Measurements from ENCODE around the gene FLRT1.

FLRT1 gene

DNA sequence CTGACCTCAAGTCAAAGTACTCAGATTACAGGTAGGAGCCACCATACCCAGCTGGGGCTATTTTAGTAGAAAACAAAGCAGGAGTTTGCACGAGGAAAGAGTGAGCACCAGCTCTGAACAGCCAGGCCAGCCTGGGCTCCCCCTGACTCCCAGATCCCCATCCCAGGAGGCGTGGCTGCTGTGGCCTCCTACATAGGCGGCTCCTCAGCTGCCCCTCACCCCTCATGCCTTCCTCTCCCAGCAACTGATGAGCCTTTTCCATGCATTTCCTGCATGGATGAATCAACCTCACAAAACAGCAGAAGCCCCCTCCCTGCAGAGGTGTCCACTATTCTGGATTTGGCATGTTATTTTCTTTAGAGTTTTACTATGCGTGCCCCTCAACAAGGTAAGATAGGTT lies 10.5 kb upstream of the FLRT1 start:
- Histone ChIP-seq H3K36me3 (ENCODE audit: control insufficient read depth, insufficient read depth, low read length) (no peaks in the 10 kb centered on the region), H3K27ac (ENCODE audit: low read length) (no peak overlapping the region), H3K4me3 (ENCODE audit: low read length) (no peak overlapping the region), H3K4me1 (ENCODE audit: control insufficient read depth, insufficient read depth, low read length) (peaks cover 29% of the 10 kb centered on the region), H3K9me3 (ENCODE audit: control insufficient read depth, insufficient read depth, low read length) (no peaks in the 10 kb centered on the region), H3K27me3 (ENCODE audit: control insufficient read depth, insufficient read depth, low read length) (no peaks in the 10 kb centered on the region; the same call in 1 of the 2 replicates)
- no CpG with 5 or more reads among the region's 4 CpGs for WGBS (ENCODE audit: insufficient coverage, insufficient read length)
- no peak for DNase-seq (ENCODE audit: low read depth, low spot score)

- Histone ChIP-seq H3K27me3 (ENCODE audit: control insufficient read depth, insufficient read depth, low read length) (peaks cover 2% of the 10 kb centered on the region; the same call in 1 of the 2 replicates), H3K27ac (ENCODE audit: low read length) (no peak overlapping the region), H3K9me3 (ENCODE audit: control insufficient read depth, insufficient read depth, low read length) (no peaks in the 10 kb centered on the region), H3K4me3 (ENCODE audit: low read length) (no peak overlapping the region), H3K36me3 (ENCODE audit: control insufficient read depth, insufficient read depth, low read length) (no peaks in the 10 kb centered on the region), H3K4me1 (ENCODE audit: control insufficient read depth, insufficient read depth, low read length) (peaks cover 22% of the 10 kb centered on the region)
- DNase-seq (ENCODE audit: low read depth, low spot score), result no peak
- no CpG with 5 or more reads among the region's 7 CpGs for WGBS (ENCODE audit: insufficient coverage, insufficient read length)
Observed at GRCh38 chr11:64026575-64027205, 9.0 kb upstream of the FLRT1 start.

DNA sequence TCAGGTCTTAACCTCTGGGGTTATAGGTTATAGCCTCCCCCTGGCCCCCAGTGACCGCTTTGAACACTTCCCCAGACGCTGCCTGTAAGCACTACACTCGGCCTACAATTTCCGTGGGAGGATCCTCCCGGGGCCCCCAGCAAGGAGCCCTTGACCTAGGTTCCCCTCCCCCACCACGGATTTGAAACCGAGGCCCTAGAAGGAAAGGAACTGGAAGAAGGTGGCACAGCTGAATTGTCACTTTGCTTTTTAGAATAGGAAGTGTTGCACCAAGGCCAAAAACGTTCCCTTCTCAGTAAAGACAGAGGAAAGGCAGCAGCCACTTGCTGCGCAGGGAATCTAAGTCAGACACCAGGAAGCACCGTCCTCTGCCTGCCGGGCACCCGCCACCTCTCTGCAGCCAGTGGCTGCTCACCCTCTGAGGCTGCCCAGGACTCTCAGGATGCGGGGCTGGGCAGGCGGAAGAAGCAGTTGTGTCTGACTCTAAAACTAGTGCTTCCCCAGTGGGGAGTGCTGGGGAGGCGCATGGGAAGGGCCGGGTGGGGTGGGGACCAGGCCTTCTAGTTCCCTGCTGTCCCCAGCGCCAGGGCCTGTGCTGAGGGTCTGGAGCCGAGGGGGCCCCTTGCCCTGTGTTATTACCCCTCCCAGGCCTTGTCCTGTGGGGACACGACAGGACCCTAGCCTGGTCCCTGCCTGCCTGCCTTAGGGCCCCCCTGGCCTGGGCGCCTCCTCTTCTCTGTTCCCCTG lies 7.9 kb upstream of the FLRT1 start:
- DNase-seq (ENCODE audit: low read depth, low spot score), result no peak
- H3K4me3 ChIP-seq (ENCODE audit: low read length), result no peak overlapping the region
- H3K36me3 ChIP-seq (ENCODE audit: control insufficient read depth, insufficient read depth, low read length), result no peaks in the 10 kb centered on the region
- H3K27me3 ChIP-seq (ENCODE audit: control insufficient read depth, insufficient read depth, low read length), result peaks cover 10% of the 10 kb centered on the region; the same call in 1 of the 2 replicates
- no peaks in the 10 kb centered on the region for H3K9me3 ChIP-seq (ENCODE audit: control insufficient read depth, insufficient read depth, low read length)
- H3K27ac ChIP-seq (ENCODE audit: low read length), result no peak overlapping the region
- peaks cover 22% of the 10 kb centered on the region for H3K4me1 ChIP-seq (ENCODE audit: control insufficient read depth, insufficient read depth, low read length)
- WGBS (ENCODE audit: insufficient coverage, insufficient read length), result no CpG with 5 or more reads among the region's 20 CpGs

DNA sequence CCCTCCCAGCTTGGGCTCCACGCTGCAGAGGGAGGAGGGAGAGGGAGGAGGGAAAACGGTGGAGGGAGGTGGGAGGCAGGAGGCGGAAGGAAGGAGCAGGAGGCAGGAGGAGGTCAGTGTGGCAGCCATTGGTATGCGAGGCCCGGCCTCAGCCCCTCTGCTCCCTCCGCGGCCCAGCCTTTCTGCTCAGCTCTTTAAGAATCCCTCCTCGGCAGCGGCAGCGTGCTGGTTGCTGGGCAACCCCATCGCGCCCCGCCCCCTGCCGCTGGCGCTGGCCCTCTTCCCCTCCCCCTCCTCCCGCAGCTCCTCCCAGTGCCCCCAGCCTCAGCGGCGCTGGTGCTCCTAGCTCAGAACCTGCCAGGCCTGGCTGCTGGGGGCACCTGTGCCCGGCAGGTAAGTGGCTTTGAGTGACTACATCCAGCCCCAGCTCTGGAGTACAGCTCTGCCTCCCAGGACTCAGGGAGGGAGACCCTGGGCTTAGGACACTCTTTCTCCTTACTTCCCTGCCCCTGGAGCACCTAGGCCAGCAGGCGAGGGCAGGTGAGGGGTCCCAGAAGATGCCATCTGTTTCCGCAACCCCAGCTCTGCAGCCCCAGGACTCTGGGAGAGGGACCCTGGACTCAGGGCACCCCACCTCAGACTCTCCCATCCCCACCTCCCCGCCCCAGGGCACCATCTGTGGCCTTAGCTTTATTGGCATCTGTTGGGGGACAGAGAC lies 7.2 kb upstream of the FLRT1 start:
- Histone ChIP-seq H3K36me3 (ENCODE audit: control insufficient read depth, insufficient read depth, low read length) (no peaks in the 10 kb centered on the region), H3K4me3 (ENCODE audit: low read length) (no peak overlapping the region), H3K27me3 (ENCODE audit: control insufficient read depth, insufficient read depth, low read length) (peaks cover 12% of the 10 kb centered on the region; the same call in 1 of the 2 replicates), H3K9me3 (ENCODE audit: control insufficient read depth, insufficient read depth, low read length) (no peaks in the 10 kb centered on the region), H3K27ac (ENCODE audit: low read length) (no peak overlapping the region), H3K4me1 (ENCODE audit: control insufficient read depth, insufficient read depth, low read length) (peaks cover 22% of the 10 kb centered on the region)
- peak; percentile 52 for DNase-seq (ENCODE audit: low read depth, low spot score)
- WGBS (ENCODE audit: insufficient coverage, insufficient read length), result no CpG with 5 or more reads among the region's 22 CpGs

DNA sequence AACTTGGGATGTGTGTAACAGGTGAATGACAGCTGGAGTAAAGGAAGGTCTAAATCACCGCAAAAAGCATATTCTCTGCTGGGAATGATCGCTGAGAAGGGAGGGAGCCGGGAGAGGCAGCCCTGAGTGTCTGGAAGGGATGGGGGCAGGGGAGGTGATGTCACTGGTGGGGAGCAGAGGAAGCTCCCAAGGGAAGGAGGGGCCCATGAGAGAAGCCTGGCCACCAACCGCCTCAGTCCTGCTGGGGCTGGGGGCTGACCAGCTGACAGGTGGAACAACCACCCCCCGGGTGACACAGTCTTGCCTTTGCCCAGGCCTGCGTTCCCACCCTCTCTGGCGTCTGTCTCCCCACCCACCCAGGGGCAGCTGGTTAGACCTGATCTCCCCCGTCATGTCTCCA lies 6.0 kb upstream of the FLRT1 start:
- Histone ChIP-seq H3K27me3 (ENCODE audit: control insufficient read depth, insufficient read depth, low read length) (peaks cover 16% of the 10 kb centered on the region), H3K36me3 (ENCODE audit: control insufficient read depth, insufficient read depth, low read length) (no peaks in the 10 kb centered on the region), H3K4me3 (ENCODE audit: low read length) (no peak overlapping the region), H3K4me1 (ENCODE audit: control insufficient read depth, insufficient read depth, low read length) (peaks cover 17% of the 10 kb centered on the region), H3K27ac (ENCODE audit: low read length) (no peak overlapping the region), H3K9me3 (ENCODE audit: control insufficient read depth, insufficient read depth, low read length) (no peaks in the 10 kb centered on the region)
- no peak for DNase-seq (ENCODE audit: low read depth, low spot score)
- no CpG with 5 or more reads among the region's 8 CpGs for WGBS (ENCODE audit: insufficient coverage, insufficient read length)

DNA sequence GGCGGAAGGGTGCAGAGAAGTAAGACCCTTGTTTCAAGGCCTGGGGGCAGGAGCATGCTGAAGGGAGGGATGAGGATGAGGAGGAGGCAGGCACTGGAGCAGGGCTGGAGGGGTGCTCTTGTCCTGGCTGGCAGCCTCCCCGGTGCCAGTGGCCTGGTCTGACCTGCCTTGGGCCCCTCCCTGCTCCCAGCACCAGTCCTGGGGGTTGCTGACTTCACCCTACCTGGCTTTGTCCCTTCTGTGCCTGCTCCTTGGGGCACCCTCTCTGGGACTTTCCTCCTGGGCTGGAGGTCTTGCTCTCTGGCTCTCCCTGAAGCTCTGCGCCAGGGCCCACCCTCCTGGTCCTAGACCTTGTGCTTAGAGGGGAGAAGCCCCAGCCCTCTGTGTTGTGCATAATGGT lies 4.7 kb upstream of the FLRT1 start:
- H3K4me3 ChIP-seq (ENCODE audit: low read length), result no peak overlapping the region
- peaks cover 22% of the 10 kb centered on the region for H3K27me3 ChIP-seq (ENCODE audit: control insufficient read depth, insufficient read depth, low read length)
- no peaks in the 10 kb centered on the region for H3K9me3 ChIP-seq (ENCODE audit: control insufficient read depth, insufficient read depth, low read length)
- no peaks in the 10 kb centered on the region for H3K36me3 ChIP-seq (ENCODE audit: control insufficient read depth, insufficient read depth, low read length)
- no CpG with 5 or more reads among the region's 3 CpGs for WGBS (ENCODE audit: insufficient coverage, insufficient read length)
- H3K4me1 ChIP-seq (ENCODE audit: control insufficient read depth, insufficient read depth, low read length), result peaks cover 18% of the 10 kb centered on the region
- no peak for DNase-seq (ENCODE audit: low read depth, low spot score)
- H3K27ac ChIP-seq (ENCODE audit: low read length), result no peak overlapping the region

DNA sequence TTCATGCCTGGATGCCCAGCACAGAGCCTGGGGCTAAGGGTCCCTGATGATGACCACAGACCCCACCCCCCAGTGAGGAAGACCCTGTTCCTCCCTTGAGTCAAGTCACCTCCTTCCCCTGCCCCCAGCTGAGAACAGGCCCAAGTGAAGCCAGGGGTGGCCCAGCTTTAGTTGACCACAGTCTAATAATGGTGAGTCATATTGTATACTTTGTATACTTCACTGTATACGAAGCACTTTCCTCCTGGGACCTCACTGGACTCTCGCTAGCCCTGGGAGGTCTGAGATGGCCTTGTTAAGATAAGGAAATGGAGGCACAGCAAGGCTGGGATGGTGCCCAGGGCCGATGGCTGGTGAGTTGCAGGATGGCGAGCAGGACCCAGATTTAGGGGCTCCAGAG lies 3.7 kb upstream of the FLRT1 start:
- no CpG with 5 or more reads among the region's 4 CpGs for WGBS (ENCODE audit: insufficient coverage, insufficient read length)
- H3K27me3 ChIP-seq (ENCODE audit: control insufficient read depth, insufficient read depth, low read length), result peaks cover 29% of the 10 kb centered on the region
- H3K9me3 ChIP-seq (ENCODE audit: control insufficient read depth, insufficient read depth, low read length), result no peaks in the 10 kb centered on the region

DNA sequence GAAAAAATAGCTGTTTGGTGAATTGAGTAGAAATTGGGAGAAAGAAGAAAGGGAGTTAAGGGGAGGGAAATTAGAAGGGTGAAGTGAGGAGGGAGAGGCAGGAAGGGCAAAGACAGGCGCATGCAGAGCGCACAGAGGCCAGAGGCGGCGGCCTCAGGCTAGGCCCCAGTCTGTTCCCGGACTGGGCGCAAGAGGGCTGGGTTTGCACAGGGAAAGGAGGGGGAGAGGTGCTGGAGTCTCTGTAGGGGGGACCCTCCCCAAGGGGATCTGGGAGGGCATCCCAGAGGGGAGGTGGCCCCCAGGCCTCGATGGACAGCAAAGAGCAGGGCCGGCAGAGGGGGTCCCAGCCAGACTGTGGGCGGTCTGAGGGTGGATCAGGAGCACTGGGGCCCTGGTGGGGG lies 1.3 kb upstream of the FLRT1 start:
- no peak overlapping the region for H3K27ac ChIP-seq (ENCODE audit: low read length)
- no peaks in the 10 kb centered on the region for H3K9me3 ChIP-seq (ENCODE audit: control insufficient read depth, insufficient read depth, low read length)
- no CpG with 5 or more reads among the region's 9 CpGs for WGBS (ENCODE audit: insufficient coverage, insufficient read length)
- H3K4me3 ChIP-seq (ENCODE audit: low read length), result no peak overlapping the region
- no peaks in the 10 kb centered on the region for H3K36me3 ChIP-seq (ENCODE audit: control insufficient read depth, insufficient read depth, low read length)
- no peak for DNase-seq (ENCODE audit: low read depth, low spot score)
- H3K4me1 ChIP-seq (ENCODE audit: control insufficient read depth, insufficient read depth, low read length), result 0 out of 2 replicates have a peak, but pooled peaks cover 2% of the 10 kb centered on the region
- peaks cover 50% of the 10 kb centered on the region for H3K27me3 ChIP-seq (ENCODE audit: control insufficient read depth, insufficient read depth, low read length)

More for the DNA sequence above, 3.7 kb upstream of the FLRT1 start:
- Histone ChIP-seq H3K27ac (ENCODE audit: low read length) (no peak overlapping the region), H3K36me3 (ENCODE audit: control insufficient read depth, insufficient read depth, low read length) (no peaks in the 10 kb centered on the region), H3K4me1 (ENCODE audit: control insufficient read depth, insufficient read depth, low read length) (peaks cover 18% of the 10 kb centered on the region), H3K4me3 (ENCODE audit: low read length) (no peak overlapping the region; the same call in 1 of the 2 replicates)
- no peak for DNase-seq (ENCODE audit: low read depth, low spot score)

- no CpG with 5 or more reads among the region's 17 CpGs for WGBS (ENCODE audit: insufficient coverage, insufficient read length)
- H3K9me3 ChIP-seq (ENCODE audit: control insufficient read depth, insufficient read depth, low read length), result no peaks in the 10 kb centered on the region
- 0 out of 2 replicates have a peak, but pooled peaks cover 2% of the 10 kb centered on the region for H3K4me1 ChIP-seq (ENCODE audit: control insufficient read depth, insufficient read depth, low read length)
- H3K27me3 ChIP-seq (ENCODE audit: control insufficient read depth, insufficient read depth, low read length), result peaks cover 52% of the 10 kb centered on the region
- H3K27ac ChIP-seq (ENCODE audit: low read length), result no peak overlapping the region
- no peak for DNase-seq (ENCODE audit: low read depth, low spot score)
- peak overlapping the region; percentile 1; the same call in 1 of the 2 replicates for H3K4me3 ChIP-seq (ENCODE audit: low read length)
- H3K36me3 ChIP-seq (ENCODE audit: control insufficient read depth, insufficient read depth, low read length), result no peaks in the 10 kb centered on the region
Observed at GRCh38 chr11:64035081-64035524, 628 bp upstream of the FLRT1 start.

All from iPS DF 6.9 (cell line).